Muscle layer of duodenum (tissue), 2 donors: ENCODE measurements around the gene ROGDI.
"Not testable (repeated sequence)": the region's sequence is repeated elsewhere in the genome, so short reads cannot be mapped to it uniquely, and the experiment has no call there.

Experiments used
- H3K27ac ChIP-seq: one replicate; pipeline ENCODE4 v1.7.0; 2013; ENCODE audit warnings: mild to moderate bottlenecking, low read length
- H3K27me3 ChIP-seq: one replicate; pipeline ENCODE4 v1.7.0; 2013; ENCODE audit warnings: low read depth, mild to moderate bottlenecking, control low read depth, low read length
- H3K36me3 ChIP-seq, 2 donors: one replicate each; pipeline ENCODE4 v1.7.0; 2013; ENCODE audit warnings: low read length in 2 of 2, control low read depth in 1 of 2, mild to moderate bottlenecking in 1 of 2; ENCODE audit not compliant: insufficient read depth in 2 of 2, control insufficient read depth in 1 of 2
- H3K4me1 ChIP-seq, 2 donors: one replicate each; pipeline ENCODE4 v1.7.0; 2013; ENCODE audit warnings: low read length in 2 of 2, mild to moderate bottlenecking in 2 of 2, control low read depth in 1 of 2, moderate library complexity in 1 of 2; ENCODE audit not compliant: insufficient read depth in 2 of 2, control insufficient read depth in 1 of 2
- H3K4me3 ChIP-seq, 2 donors: one replicate each; pipeline ENCODE4 v1.7.0; 2013; ENCODE audit warnings: low read length in 2 of 2, low read depth in 1 of 2, mild to moderate bottlenecking in 1 of 2
- H3K9me3 ChIP-seq, 2 donors: one replicate each; pipeline ENCODE4 v1.7.0; 2013; ENCODE audit warnings: low read length in 2 of 2, control low read depth in 1 of 2, mild to moderate bottlenecking in 1 of 2; ENCODE audit not compliant: control insufficient read depth in 1 of 2
- donor health status: healthy.

The ROGDI gene

DNA sequence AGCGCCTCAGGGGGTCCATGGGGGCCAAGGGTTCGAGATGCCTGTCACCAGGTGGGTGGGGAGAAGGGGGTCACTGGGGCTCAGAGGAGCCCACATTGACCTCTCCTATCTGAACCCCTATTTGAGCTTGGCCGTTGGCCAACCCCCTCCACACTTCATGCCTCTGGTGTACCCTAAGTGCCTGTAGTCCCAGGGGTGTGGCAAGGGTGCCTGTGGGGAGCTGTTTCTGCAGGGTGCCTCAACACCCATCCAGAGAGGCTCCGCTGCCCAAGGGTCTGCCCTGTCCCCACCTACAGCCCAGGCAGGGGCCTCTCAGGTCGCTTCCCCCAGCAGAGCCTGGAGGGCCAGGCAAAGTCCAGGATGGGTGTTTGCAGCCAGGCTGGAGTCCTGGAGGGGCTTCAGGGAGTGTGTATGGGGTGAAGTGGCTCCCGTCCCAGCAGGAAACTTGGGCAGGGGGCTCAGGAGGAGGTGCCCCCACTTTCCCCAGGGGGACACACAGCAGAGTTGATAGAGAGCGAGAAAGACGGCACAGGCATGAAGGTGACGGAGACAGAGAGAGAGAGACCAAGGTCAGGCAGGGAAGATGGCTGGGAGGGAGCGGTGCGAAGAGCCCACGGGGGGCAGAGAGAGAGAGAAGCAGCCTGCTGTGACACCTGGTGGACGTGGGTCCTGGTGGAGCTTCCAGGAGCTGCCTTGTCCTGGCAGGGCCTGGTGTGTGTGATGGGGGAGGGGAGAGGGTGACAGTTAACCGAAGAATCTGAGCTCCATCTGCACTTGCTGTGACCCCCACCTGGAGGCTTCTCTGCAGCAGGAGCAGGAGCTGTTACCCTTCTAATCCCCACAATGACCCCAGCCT is 14.6 kb downstream of the ROGDI start, which contains the start of gene SEPTIN12:
Gene SEPTIN12, minus strand, starts transcription at position 719 of the 856 bp plus-strand sequence. Its CDS starts 700 bp downstream, at position 19.
- Histone ChIP-seq H3K4me1 (no peaks in the 10 kb centered on the region), H3K27me3 (no peaks in the 10 kb centered on the region), H3K4me3 (no peak within 1 kb of the TSS), H3K9me3 (no peaks in the 10 kb centered on the region), H3K36me3 (no peaks in the 10 kb centered on the region), H3K27ac (no peak within 1 kb of the TSS)

DNA sequence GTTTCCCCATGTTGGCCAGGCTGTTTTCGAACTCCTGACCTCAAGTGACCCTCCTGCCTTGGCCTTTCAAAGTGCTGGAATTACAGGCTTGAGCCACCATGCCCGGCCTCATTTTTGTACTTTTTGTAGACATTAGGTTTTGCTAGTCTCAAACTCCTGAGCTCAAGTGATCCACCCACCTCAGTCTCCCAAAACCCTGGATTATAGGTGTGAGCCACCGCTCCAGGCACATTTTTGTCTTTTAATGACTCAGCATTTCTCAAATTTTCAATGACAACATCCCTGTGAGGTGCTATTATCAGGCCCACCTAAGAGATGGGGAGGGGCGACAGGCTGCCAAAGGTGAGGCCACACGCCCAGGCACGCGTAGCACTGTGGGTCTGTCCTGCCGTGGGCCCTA is 15.4 kb downstream of the ROGDI start:
- Histone ChIP-seq H3K4me1 (no peaks in the 10 kb centered on the region), H3K36me3 (no peaks in the 10 kb centered on the region), H3K27me3 (no peaks in the 10 kb centered on the region), H3K9me3 (no peaks in the 10 kb centered on the region), H3K4me3 (no peak overlapping the region), H3K27ac (no peak overlapping the region)

- Histone ChIP-seq H3K9me3 (no peaks in the 10 kb centered on the region), H3K36me3 (no peaks in the 10 kb centered on the region)
Observed at GRCh38 chr16:4785758-4786433, 16.5 kb downstream of the ROGDI start.

DNA sequence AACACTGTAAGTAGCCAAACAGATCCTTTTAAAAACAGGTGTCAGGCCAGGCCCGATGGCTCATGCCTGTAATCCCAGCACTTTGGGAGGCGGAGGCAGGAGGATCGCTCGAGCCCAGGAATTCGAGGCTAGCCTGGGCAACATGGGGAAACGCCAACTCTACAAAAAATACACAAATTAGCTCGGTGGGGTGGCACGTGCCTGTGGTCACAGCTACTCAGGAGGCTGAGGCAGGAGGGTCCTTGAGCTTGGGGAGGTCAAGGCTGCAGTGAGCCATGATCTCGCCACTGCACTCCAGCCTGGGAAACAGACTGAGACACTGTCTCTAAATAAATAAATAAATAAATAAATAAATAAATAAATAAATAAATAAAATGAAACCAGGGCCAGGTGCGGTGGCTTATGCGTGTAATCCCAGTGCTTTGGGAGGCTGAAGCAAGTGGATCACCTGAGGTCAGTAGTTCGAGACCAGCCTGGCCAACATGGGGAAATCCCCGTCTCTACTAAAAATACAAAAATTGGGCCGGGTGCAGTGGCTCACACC is 17.9 kb downstream of the ROGDI start:
- H3K4me3 ChIP-seq, H3K36me3 ChIP-seq, H3K9me3 ChIP-seq, H3K27ac ChIP-seq, H3K4me1 ChIP-seq, H3K27me3 ChIP-seq: not testable (repeated sequence)

More at GRCh38 chr16:4785758-4786433, 16.5 kb downstream of the ROGDI start:
- Histone ChIP-seq H3K27ac (no peak overlapping the region), H3K4me1 (no peaks in the 10 kb centered on the region), H3K4me3 (no peak overlapping the region), H3K27me3 (no peaks in the 10 kb centered on the region)

GRCh38 chr16:4783951-4784336 is 18.5 kb downstream of the ROGDI start:
- Histone ChIP-seq H3K27me3 (no peaks in the 10 kb centered on the region), H3K27ac (no peak overlapping the region), H3K9me3 (no peaks in the 10 kb centered on the region), H3K36me3 (no peaks in the 10 kb centered on the region), H3K4me1 (no peaks in the 10 kb centered on the region), H3K4me3 (no peak overlapping the region)

GRCh38 chr16:4783251-4783950 is 19.0 kb downstream of the ROGDI start:
- no peak overlapping the region for H3K4me3 ChIP-seq
- no peaks in the 10 kb centered on the region for H3K9me3 ChIP-seq
- no peak overlapping the region for H3K27ac ChIP-seq
- no peaks in the 10 kb centered on the region for H3K36me3 ChIP-seq
- no peaks in the 10 kb centered on the region for H3K27me3 ChIP-seq
- H3K4me1 ChIP-seq = no peaks in the 10 kb centered on the region

- no peak overlapping the region for H3K27ac ChIP-seq
- no peaks in the 10 kb centered on the region for H3K4me1 ChIP-seq
- no peak overlapping the region for H3K4me3 ChIP-seq
- no peaks in the 10 kb centered on the region for H3K36me3 ChIP-seq
- no peaks in the 10 kb centered on the region for H3K9me3 ChIP-seq
- no peaks in the 10 kb centered on the region for H3K27me3 ChIP-seq
Observed at GRCh38 chr16:4780235-4780634, 22.2 kb downstream of the ROGDI start.

DNA sequence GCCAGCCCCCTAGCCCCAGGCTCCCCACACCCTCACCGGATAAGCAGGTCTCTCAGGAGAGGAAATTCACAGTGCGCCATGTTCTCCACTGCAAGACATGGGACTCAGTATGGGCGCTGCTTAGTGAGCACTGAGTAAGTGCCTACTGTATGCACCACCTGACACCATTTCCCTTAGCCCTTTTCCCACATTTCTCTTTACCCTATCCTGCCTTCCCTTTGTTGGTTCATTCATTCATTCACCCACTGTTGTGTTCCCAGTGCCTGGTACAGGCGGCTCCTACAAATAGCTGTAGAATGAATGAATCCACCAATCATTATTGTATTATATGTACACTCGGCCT is 24.4 kb downstream of the ROGDI start:
- Histone ChIP-seq H3K4me1 (no peaks in the 10 kb centered on the region), H3K27me3 (no peaks in the 10 kb centered on the region), H3K9me3 (no peaks in the 10 kb centered on the region), H3K36me3 (no peaks in the 10 kb centered on the region), H3K4me3 (no peak overlapping the region), H3K27ac (no peak overlapping the region)

GRCh38 chr16:4777339-4778049 is 24.9 kb downstream of the ROGDI start:
- no peaks in the 10 kb centered on the region for H3K36me3 ChIP-seq
- H3K9me3 ChIP-seq = no peaks in the 10 kb centered on the region
- H3K4me3 ChIP-seq = no peak overlapping the region
- no peak overlapping the region for H3K27ac ChIP-seq
- H3K4me1 ChIP-seq = no peaks in the 10 kb centered on the region
- H3K27me3 ChIP-seq = no peaks in the 10 kb centered on the region

GRCh38 chr16:4776141-4776705 is 26.2 kb downstream of the ROGDI start:
- H3K27ac ChIP-seq = no peak overlapping the region
- no peaks in the 10 kb centered on the region for H3K4me1 ChIP-seq
- no peak overlapping the region for H3K4me3 ChIP-seq
- no peaks in the 10 kb centered on the region for H3K9me3 ChIP-seq
- no peaks in the 10 kb centered on the region for H3K36me3 ChIP-seq
- no peaks in the 10 kb centered on the region for H3K27me3 ChIP-seq
